Measurements from ENCODE around the gene JAKMIP3.

The JAKMIP3 gene

DNA sequence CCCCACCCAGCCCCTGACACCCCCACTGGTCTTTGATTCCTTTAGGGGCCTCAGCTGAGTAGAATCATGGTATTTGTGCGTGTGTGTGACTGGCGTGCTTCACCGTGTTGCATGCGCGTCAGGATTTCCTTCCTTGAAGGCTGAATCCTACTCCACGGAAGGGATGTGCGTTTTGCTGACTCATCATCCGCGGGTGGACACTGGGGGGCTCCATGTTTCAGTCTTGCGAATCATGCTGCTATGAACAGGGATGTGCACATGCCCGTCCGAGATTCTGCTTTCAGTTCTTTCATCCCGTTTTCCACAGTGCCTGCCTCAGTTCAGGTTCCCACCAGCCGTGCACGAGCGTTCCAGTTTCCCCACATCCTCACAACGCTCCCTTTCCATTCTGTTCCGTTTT lies 20.9 kb upstream of the JAKMIP3 start:
- DNase-seq (ENCODE audit: low spot score) = no peak

DNA sequence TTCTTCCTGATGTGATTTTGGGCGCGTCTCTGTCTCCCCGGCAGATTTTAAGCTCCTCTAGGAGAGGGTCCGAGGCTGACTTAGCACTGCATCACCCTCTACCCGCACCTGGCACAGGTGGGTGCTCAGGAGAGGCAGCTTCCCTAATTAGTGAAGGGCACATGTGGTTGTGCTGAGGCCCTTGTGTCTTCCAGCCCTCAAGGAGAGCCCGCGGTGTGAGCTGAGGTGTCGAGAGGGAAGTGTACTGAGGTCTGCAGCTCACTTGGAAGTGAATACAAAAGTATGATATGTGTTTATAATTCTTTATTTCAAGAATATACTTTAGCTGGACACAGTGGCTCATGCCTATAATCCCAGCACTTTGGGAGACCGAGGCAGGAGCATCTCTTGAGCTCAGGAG lies 20.4 kb upstream of the JAKMIP3 start:
- no peak for DNase-seq (ENCODE audit: low spot score)

DNA sequence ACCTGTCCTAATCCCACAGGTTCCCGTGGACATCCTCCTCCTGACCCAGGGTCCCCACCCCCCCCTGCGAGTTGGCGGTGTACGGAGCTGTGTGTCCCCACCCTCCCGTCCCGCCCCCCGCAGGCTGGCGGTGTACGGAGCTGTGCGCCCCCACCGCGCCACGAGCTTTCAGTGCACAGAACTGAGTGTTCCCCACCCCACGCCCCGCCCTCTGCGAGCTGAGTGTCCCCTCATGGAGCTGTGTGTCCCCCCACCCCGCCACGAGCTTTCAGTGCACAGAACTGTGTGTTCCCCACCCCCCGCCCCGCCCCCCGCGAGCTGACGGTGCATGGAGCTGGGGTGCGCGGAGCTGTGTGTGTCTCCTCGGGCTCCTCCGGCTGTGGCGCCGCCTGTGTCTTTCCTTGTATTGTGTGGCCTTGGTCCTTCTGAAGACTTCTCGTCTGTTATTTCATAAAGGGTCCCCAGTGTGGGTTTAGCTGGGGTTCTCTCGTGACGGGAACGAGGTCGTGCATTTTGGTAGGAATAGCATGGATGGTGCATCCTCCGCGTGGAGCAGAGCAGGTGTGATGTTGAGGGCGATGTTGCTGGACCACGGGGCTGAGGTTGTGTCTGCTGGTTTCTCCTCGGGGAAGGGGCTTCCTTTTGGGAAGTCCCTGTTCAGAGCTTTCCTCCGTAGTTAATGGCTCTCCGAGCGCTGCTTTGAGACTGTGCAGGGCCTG lies 18.0 kb upstream of the JAKMIP3 start:
- DNase-seq (ENCODE audit: low spot score) = no peak

DNA sequence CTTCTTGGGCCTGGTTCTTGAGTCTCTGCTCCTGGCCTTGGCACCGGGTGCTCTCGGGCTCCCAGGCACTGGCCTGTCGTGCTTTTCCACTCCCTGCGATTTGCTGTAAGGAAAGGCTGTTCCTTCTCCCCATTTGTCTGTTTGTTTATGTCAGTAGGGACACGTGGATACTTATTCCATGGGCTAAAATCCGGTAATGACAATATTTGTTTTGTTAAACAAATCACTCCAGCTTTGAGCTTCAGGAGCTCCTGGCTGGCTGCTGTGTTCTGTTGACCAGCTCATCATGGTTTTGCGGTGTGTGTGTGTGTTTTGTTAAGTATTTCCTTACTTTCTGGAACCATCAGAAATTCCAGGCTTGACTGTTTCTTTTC lies 17.5 kb upstream of the JAKMIP3 start:
- DNase-seq (ENCODE audit: low spot score) = no peak

DNA sequence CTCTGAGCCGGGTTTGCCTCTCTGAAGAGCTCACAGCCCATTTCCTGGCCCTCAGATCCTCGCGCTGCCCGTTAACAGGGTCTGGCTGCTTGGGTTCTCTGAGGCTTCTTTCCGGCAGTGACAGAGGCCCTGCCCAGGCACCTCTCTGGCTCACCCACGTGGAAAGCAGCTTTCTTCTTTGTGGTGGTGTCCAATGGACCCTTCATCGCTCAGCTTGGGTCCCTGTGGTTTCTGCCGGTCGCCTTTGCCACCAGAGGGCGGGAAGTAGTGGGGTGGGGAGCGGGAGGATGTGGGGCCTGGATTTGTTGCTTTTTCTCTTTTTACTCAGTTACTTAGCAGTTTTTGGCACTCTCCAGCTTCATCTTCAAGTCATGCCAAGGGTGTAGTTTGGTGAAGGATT lies 15.6 kb upstream of the JAKMIP3 start:
- DNase-seq (ENCODE audit: low spot score) = no peak

DNA sequence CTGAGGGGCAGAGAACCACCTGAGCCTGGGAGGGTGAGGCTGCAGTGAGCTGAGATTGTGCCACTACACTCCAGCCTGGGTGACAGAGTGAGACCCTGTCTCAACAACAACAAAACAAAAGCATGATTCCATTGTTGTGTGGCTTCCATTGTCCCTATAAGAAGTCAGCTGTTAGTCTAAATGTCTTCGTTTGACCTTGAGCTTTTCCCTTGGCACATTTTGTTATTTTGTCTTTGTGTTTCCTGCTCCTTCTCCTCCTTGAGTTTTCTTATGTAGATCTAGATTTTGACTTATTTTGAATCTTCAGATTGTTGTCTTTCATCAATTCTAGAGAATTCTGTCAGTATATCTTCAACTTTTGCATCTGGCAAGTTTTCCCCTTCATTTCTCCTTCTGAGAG lies 13.6 kb upstream of the JAKMIP3 start:
- no peak for DNase-seq (ENCODE audit: low spot score)

DNA sequence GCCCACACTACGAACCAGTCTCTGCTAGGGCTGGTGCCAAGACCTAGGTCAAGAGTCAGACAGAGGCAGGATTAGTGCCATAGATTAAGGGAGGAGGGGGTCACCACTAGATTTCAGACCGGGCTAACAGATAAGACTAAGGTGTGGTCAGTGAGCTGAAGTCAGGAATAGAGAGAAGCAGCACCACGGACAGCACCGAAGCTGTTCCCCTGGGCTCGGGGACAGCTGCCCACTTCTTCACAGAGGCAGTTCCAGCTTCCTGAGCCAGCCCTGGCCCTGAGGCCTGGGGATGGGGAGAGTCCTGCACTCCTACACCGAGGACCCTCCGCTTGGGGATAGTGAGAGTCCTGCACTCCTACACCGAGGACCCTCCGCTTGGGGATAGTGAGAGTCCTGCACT lies 11.2 kb upstream of the JAKMIP3 start:
- no peak for DNase-seq (ENCODE audit: low spot score)

DNA sequence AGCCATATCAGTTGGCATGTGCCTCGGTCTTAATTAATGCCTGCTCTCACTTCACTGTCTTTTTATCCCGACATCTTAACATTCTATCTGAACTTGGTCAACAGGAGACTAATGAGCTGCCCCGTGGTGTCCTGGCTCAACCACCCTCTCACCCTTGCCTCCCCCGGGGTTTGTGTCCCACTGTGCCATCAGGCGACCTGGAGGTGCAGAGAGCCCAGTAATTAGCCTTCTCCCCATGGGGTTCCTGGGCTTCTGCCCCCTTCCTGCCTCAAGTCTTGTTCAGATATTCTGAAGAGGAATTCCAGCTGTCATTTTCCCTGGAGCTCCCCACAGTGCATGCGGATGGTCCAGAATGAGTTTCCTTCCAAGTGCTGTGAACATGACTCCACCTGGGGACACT lies 10.1 kb upstream of the JAKMIP3 start:
- no peak for DNase-seq (ENCODE audit: low spot score)

DNA sequence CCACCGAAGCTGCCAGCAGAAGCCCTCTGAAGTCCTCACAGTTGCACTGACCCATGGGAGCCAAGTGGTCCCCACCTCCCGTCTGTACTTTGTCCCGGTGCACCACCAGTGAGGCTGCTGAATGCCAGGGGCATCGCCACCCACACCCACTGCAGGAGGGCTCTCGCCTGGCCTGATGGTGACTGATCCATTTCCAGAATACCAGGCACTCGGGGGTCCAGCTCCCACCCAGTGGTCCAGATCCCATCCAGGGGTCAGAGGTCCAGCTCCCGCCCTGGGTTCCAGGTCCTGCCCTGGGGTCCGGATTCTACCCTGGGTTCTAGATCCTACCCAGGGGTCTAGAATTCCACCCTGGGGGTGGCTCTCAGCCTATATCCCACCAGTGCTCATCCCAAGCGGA lies 9.1 kb upstream of the JAKMIP3 start:
- DNase-seq (ENCODE audit: low spot score) = no peak

DNA sequence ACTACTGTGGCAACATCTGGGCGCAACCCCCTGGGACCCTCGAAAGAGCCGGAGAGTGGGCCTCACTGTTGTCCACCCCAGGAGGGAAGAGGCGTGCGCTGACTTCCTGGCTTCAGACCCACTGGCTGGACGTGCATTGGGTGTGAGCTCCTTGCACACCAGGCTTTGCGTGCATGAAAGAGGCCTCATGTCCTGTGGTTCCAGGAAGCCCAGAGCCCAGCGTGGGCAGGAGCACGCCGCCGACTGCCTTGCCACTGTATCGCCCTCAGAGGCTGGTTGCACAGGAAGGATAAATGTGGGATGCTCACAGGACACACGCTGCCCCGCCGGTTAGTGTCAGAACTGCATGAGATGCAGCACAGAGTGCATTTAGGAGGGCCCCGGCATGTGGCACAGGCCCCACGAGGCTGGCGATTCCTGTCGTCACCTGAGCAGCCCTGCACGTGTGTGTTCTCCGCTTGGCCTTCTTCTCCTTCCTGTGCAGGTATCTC lies 8.5 kb upstream of the JAKMIP3 start:
- DNase-seq (ENCODE audit: low spot score) = no peak

DNA sequence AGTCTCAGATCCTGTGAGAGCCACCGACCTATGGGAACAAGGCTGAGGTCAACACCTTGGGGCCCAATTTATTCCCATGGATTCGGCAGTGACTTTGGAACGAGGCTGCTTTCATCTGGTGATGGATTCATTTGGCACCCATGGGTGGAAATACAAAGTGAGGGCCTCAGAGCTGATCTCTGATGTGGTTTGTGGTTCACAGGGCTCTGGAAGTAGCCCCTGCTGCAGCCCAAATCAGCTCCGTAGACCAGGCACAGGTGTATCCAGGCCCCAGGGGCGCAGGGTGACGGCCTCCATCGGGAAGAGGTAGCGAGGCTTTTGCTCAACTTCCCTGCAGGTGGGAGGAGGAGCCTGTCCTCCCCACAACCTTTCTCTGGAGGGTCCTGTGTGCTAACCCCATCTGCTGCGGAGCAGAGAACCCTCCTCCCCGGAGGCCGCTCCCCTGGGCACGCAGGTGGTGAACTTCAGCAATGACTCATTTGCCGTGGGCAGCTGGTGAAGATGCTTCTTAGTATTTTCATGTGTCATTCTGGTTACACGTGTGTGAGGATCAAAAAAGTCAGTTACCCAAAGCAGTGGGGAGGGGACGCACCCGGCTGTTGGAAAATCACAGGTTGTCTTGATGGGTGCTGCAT lies 7.5 kb upstream of the JAKMIP3 start:
- DNase-seq (ENCODE audit: low spot score) = no peak

DNA sequence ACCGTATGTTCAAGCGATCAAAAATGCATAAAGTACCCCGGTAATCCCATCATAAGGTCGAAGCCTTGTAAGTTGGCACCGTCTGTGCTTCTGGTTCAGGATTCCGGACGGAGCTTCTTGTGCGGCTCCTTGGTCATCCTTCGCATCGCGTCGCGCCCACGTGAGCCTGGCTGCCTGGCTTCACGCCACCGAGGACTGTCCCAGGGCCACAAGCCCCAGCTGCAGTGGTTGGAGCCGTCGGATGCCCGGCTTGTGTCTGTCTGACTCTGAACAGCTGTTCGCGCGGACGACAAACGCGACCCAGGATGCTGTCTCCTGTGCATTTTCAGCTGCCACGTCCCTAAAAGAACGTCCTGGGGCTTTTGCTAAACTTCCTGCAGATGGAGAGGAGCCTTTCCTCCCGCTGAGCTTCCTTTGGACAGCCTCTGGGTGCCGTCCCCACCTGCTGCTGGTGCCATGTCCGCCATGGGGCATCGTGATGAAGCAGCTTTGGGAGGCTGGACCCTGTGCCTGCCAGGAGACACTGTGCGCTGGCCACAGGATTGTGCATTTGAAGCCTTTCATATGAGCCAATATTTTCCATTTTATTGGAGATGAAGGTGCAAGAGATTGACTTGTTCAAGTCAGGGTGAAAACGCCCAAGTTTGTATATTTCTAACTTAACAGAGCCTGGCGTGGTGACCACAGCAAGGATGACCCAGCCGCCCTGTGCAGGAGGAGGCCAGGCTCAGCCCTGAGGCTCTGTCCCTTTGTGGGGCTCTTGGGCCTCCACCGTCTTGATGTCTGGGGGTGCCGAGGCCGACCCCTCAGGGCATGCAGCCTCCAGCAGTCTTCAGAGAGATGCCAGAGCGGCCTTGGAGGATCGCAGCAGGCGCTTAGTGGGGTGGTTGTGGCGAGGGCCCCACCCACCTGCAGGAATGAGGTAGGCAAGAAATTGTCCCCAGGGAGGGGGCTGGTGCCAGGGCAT lies 6.7 kb upstream of the JAKMIP3 start:
- DNase-seq (ENCODE audit: low spot score) = no peak

DNA sequence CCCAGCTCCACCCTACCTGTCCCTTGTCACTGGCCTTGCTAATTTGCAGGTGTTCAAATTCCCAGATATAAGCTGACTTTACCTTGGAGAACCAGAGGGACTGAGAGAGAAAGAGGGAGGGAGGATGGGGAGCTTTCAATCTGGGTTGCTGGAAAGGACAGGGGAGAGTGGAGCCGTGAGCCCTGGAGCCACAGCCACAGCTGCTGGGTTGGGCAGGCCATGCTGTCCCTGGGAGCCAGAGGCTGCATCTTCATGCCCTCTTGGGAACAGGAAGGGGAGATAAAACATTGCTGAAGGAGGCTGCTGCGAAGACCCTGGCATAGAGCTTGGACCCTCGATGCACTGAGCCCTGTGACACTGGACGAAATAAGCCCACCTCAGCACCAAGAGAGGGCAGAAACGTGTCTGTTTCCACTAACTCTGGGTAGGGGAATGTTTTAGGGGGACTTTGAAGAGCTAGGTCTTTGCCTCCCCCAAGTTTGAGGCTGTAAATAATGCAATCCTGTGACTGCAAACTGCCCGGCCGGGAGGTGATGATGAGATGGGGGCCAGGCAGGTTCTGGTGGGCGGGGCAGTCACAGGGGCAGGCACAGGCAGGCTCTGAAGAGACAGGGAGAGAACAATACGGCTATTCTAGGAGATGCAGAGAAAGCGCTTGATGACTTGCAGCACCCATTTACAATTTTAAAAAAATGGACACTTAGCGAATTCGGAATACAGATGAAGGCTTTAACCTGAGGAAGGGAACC lies 5.8 kb upstream of the JAKMIP3 start:
- DNase-seq (ENCODE audit: low spot score) = no peak

DNA sequence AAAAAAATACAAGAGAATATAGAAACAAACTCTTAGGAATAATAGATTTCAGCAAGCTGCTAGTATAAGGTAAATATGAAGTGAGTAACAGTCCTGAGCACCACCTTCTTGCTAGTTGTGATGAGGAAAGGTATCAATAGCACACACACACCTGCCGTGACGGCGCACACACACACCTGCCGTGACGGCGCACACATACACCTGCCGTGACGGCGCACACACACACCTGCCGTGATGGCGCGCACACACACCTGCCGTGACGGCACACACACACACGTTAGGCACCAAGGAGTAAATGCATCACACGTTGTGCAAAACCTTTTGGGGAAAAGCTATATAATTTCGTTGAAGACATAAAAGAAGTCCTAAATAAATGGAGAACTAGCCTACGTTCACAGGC lies 4.7 kb upstream of the JAKMIP3 start:
- DNase-seq (ENCODE audit: low spot score) = no peak

DNA sequence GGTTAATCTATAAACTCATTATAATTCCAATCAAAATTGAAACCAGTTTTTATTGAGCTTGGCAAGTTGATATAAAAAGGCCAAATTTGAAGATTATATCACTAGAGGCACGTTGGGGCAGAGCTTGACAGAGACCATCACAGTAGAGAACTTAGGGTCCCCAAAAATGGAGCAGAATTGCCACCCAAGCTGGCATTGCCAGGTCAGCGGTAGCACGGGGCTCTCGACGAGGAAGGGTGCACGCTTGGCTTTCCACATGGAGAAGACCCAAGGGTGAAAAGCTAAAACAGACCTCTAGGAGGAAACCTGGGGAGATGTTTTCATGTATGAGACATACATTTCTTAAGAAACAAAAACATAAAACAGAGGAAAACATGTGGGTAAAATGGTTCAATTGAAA lies 4.3 kb upstream of the JAKMIP3 start:
- DNase-seq (ENCODE audit: low spot score) = no peak

DNA sequence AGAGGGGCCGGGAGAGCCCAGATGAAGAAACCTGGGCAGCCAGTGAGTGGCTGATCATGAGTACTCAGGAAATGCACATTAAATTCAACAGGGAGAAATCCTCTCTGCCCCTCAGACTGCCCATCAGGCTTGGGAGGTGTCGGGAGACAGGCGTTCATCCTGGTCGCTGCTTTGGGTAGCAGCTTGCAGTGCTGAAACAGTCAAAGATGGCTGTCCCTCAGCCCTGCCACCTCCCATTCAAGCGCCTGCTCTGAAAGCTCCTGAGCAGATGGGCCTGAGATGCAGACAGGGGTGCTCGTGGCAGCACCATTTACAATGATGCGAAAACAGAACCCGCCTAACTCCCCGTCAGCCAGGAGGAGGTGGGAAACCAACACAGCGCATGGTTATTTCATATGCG lies 3.6 kb upstream of the JAKMIP3 start:
- no peak for DNase-seq (ENCODE audit: low spot score)

DNA sequence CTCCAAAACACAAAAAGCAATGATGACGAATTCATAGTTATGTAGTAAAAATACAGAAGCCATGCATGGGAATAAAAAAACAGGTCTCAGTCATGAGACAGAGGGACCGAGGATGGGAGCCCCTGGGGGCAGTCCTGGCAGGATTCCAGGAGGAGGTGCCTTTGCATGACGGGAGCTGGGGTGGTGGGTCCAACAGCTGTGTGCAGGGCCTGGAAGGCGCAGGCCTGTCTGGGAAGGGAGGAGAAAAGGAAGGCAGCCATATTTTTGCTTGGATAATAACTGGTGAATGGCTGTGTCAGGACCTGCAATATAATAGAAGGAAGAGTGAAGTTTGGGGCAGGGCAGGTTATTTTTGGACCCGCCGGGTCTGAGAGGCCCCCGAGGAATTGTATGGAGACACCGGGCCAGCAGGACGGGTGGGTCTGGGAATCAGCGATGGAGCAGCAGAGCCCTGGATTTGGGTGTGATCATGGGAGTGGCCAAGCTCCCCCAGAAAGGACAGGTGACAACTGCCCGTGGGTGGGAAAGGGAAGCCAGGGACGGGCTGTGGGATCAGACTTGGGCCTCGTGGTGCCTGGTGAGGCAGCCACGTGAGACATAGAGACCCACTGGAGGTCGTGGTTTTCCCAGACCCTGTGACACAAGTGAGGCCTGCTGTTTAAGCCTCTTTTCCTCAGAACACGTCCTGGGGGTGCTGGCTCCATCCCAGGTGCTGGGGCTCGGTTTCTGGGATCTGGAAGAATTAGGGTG lies 2.9 kb upstream of the JAKMIP3 start:
- DNase-seq (ENCODE audit: low spot score) = no peak

DNA sequence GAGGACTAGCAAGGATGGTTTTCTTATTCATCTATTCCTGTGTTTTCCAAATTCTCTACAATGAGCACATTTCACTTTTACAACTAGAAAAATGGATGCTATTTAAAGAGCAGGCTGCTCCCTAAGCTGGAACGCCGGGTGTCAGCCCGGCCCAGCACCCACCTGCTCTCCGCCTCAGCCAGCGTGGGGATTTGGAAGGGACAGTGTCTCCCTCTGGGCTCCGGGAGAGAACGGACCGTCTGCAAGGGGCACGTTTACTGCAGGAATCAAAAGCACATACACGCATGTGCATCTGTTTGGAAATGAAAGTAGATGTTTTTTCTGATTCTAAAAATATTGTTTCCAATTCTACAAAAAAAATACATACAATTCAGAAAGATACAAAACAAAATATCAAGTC lies 2.3 kb upstream of the JAKMIP3 start:
- no peak for DNase-seq (ENCODE audit: low spot score)

DNA sequence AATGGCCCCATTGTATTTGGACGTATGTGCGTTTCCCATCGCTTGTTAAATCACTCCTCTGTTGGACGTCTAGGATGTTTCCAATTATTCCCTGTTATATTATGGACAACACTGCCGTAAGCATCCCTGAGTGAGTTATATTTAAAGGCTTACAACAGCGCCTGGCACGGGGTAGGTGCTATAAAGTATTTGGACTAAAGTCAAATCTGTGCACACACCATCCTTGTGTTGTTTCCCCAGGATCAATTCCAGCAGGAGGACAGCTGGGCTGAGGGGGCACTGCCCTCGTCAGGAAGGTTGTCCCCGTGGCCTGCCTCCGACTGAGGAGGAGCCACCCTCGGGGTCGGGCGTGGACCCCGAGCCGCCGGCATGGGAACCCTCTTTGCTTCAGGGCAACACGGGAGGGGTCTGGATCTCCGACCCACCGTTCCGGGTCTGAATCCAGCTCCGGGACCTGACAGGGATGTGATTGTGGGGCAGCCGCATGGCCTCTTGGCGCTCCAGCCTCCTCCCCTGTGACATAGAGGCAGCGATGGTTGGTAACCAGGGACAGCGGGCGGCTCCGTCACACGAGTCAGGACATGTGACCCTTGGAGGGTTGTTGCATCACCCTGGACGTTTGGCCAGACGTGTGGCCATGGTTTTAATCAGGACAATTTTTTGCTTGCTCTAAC lies 1.5 kb upstream of the JAKMIP3 start:
- DNase-seq (ENCODE audit: low spot score) = no peak

DNA sequence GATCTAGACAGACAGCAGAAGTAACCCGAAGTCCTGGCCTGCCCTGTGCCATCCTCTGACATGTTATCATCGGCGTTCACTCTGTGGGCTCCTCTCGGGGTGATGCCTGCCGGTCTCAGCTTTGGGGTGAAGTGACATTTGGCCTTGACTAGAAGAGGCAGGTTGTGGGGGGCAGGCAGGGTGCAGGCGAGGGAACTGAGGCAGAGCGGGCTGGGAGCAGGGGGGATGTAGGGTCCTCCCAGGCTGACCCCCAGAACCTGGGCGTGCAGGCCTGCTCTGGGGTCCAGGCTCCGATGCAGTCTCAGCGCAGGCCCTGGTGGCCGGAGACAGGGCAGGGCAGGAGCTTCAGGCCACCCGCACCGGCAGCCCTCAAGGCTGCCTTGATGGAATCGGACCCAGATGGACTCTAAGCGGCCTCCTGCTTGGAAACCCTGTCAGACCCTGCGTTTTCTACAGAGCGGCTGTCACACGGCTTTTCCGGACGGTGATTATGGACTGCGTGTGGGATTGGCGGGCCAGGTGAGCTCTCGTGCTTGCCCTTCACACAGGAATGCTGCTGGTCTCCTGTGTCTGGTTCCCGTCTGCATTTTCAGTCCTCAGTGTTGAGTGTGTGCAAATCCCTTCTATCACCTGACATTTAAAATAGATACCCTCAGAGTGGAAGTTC lies 842 bp upstream of the JAKMIP3 start:
- no peak for DNase-seq (ENCODE audit: low spot score)
